Adrenal gland (tissue), 5 donors: Measurements from ENCODE around the gene SCAMP5.

ENCODE experiments used
- CTCF ChIP-seq, 6 experiments: fragments of 450-650 bp in 4 of 6; fragments of 200-600 bp in 2 of 6; sonication (generic) in 1 of 6; IDR thresholded peaks; 1 replicate in 5 of 6; 2 replicates in 1 of 6; pipeline versions ENCODE4 v1.5.1 to v1.8.0; 2016 to 2021; ENCODE audit warnings: antibody characterized with exemption in 6 of 6, mild to moderate bottlenecking in 2 of 6, moderate library complexity in 1 of 6
- POLR2A ChIP-seq, 2 donors: fragments of 450-650 bp; IDR thresholded peaks; one replicate each; pipeline ENCODE4 v1.6.1; 2017; ENCODE audit warnings: antibody characterized with exemption in 2 of 2, mild to moderate bottlenecking in 2 of 2, moderate library complexity in 1 of 2
- donor health status: DM: no; HTN: no; CAD: no.

GRCh38 chr15:75016431-75016830 is 21.1 kb downstream of the SCAMP5 start:
- TF ChIP-seq CTCF (IDR thresholded peaks at IDR 0.05) (no peak), POLR2A (IDR thresholded peaks at IDR 0.05) (no peak)
